ENCODE data around the gene FBXO8. TPM values are rescaled to one million over a fixed set of nuclear protein-coding genes. Genes with fewer than 3 reads are reported as not detected.

FBXO8 gene
- total RNA-seq, 2 experiments from 2014 or later = 15.1 to 19.1 TPM

GRCh38 chr4:174217273-174218126, 66.0 kb downstream of the FBXO8 start:
- peak; percentile 31 for DNase-seq
- CTCF ChIA-PET = interaction anchor here (1.0 to 1.2 kb wide), 2 partner anchors 9 to 19 kb away, joined by 3 read pairs; no protein-coding TSS in a partner anchor

GRCh38 chr4:174216799-174217272, 66.6 kb downstream of the FBXO8 start:
- no peaks in the 10 kb centered on the region for H3K36me3 Mint-ChIP-seq (ENCODE audit: low read depth)
- peaks cover 71% of the 10 kb centered on the region for H3K27me3 Mint-ChIP-seq
- ATAC-seq (no peak), DNase-seq (no peak)
- intact Hi-C loops (cut with micrococcal nuclease) = loop anchor here (5.0 kb wide), 1 partner anchor 690 kb away; no protein-coding TSS in a partner anchor
- no peak overlapping the region for H3K27ac Mint-ChIP-seq
- no peak for TF ChIP-seq CTCF (IDR thresholded peaks at IDR 0.05)
- H3K9me3 Mint-ChIP-seq = no peaks in the 10 kb centered on the region
- H3K4me1 Mint-ChIP-seq (ENCODE audit: low read depth) = peaks cover 41% of the 10 kb centered on the region
- ChIA-PET POLR2A (interaction anchor here (0.7 kb wide), 1 partner anchor 15 kb away, joined by 3 read pairs; no protein-coding TSS in a partner anchor), CTCF (interaction anchor here (0.7 to 1.0 kb wide), 2 partner anchors 10 to 371 kb away, joined by 3 read pairs; no protein-coding TSS in a partner anchor)
- no peak overlapping the region for H3K4me3 Mint-ChIP-seq

More at GRCh38 chr4:174217273-174218126, 66.0 kb downstream of the FBXO8 start:
- intact Hi-C loops (cut with micrococcal nuclease) = loop anchor here (5.0 kb wide), 1 partner anchor 690 kb away; no protein-coding TSS in a partner anchor
- Mint-ChIP-seq H3K27me3 (peaks cover 70% of the 10 kb centered on the region), H3K27ac (no peak overlapping the region), H3K4me1 (ENCODE audit: low read depth) (peaks cover 35% of the 10 kb centered on the region), H3K36me3 (ENCODE audit: low read depth) (no peaks in the 10 kb centered on the region), H3K4me3 (peak overlapping the region; percentile 14), H3K9me3 (no peaks in the 10 kb centered on the region)
- POLR2A ChIA-PET = no interaction called here
- TF ChIP-seq CTCF (IDR thresholded peaks at IDR 0.05) = no peak
- ATAC-seq = no peak

GRCh38 chr4:174215961-174216680, 67.3 kb downstream of the FBXO8 start:
- TF ChIP-seq CTCF (IDR thresholded peaks at IDR 0.05) = no peak
- no peak overlapping the region for H3K27ac Mint-ChIP-seq
- ATAC-seq = no peak
- H3K9me3 Mint-ChIP-seq = no peaks in the 10 kb centered on the region
- intact Hi-C loops (cut with micrococcal nuclease) = loop anchor here (5.0 kb wide), 1 partner anchor 689 kb away; no protein-coding TSS in a partner anchor
- peaks cover 44% of the 10 kb centered on the region for H3K4me1 Mint-ChIP-seq (ENCODE audit: low read depth)
- no peak for DNase-seq
- CTCF ChIA-PET = interaction anchor here (0.7 kb wide), 1 partner anchor 372 kb away, joined by 3 read pairs; no protein-coding TSS in a partner anchor
- peaks cover 73% of the 10 kb centered on the region for H3K27me3 Mint-ChIP-seq
- POLR2A ChIA-PET = interaction anchor here (0.7 kb wide), 1 partner anchor 14 kb away, joined by 3 read pairs; no protein-coding TSS in a partner anchor
- no peak overlapping the region for H3K4me3 Mint-ChIP-seq
- H3K36me3 Mint-ChIP-seq (ENCODE audit: low read depth) = no peaks in the 10 kb centered on the region

- ATAC-seq = no peak
- Mint-ChIP-seq H3K36me3 (ENCODE audit: low read depth) (no peaks in the 10 kb centered on the region), H3K9me3 (no peaks in the 10 kb centered on the region), H3K4me3 (no peak overlapping the region), H3K27ac (no peak overlapping the region), H3K27me3 (peaks cover 77% of the 10 kb centered on the region), H3K4me1 (ENCODE audit: low read depth) (peaks cover 44% of the 10 kb centered on the region)
- CTCF ChIA-PET = no interaction called here
- DNase-seq = no peak
- POLR2A ChIA-PET = no interaction called here
- TF ChIP-seq CTCF (IDR thresholded peaks at IDR 0.05) = no peak
- intact Hi-C loops (cut with micrococcal nuclease) = loop anchor here (5.0 kb wide), 1 partner anchor 688 kb away; no protein-coding TSS in a partner anchor
These were observed 68.4 kb downstream of the FBXO8 start for GRCh38 chr4:174215057-174215456.
